Measurements from ENCODE around the gene CDKN2AIPNL. TPM values are rescaled to one million over a fixed set of nuclear protein-coding genes. Genes with fewer than 3 reads are reported as not detected.

CDKN2AIPNL gene
- polyA plus RNA-seq, 1 of the 3 experiments (the other 2 are of a cell fraction) = 23.3 TPM

DNA sequence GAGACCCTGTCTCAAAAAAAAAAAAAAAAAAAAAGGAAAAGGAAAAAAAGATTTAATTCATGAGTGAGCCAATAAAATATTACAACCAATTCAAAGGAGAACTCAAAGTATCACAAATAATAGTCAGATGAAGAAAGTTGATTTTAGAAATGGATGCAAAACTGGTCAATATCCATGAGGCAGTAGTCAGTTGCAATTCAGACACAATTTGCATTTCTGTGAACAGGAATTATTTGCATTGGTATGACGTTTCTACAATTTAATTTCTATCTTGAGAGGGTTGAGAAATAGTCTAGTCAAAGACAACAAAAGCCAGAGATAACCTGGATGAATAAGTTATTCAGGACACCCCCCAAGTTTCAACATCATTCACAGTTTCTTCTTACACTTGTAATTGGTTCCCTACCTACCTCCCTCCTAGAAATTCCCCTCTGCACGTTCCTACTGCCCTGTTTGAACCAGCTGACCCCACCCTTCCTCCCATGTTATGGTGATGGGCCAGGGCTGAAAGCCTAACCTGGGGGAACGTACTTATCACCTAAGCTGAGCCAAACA lies 28.6 kb upstream of the CDKN2AIPNL start:
- Histone ChIP-seq H3K36me3 (replicated peaks in 1 of 2; ENCODE audit: control insufficient read depth in 1 of 2, insufficient read depth in 2 of 2, low read length in 1 of 2) (no peaks in the 10 kb centered on the region), H3K27ac (ENCODE audit: low read depth in 2 of 2, low read length in 1 of 2) (no peak overlapping the region), H2AFZ (ENCODE audit: low read depth) (no peak overlapping the region), H3K27me3 (ENCODE audit: insufficient read depth) (no peaks in the 10 kb centered on the region), H3K9me2 (no peaks in the 10 kb centered on the region), H3K79me2 (ENCODE audit: insufficient read depth) (no peaks in the 10 kb centered on the region), H3K4me3 (ENCODE audit: low read depth in 2 of 2, low read length in 1 of 2) (no peak overlapping the region), H4K20me1 (ENCODE audit: insufficient read depth) (no peaks in the 10 kb centered on the region), H3K9ac (no peak overlapping the region), H3F3A (replicated peaks; ENCODE audit: insufficient read depth) (peaks cover 42% of the 10 kb centered on the region), H3K4me2 (no peak overlapping the region), H3K4me1 (ENCODE audit: control insufficient read depth in 1 of 2, insufficient read depth in 2 of 2, low read depth in 1 of 2, low read length in 1 of 2) (peaks cover 25 to 32% of the 10 kb centered on the region in 2 experiments; a peak in 3 of 4 replicates), H3K9me3 (no peaks in the 10 kb centered on the region)
- TF ChIP-seq CHD2 (IDR thresholded peaks at IDR 0.05; ENCODE audit: low read length, partially characterized antibody) (no peak), EP300 (IDR thresholded peaks at IDR 0.05; ENCODE audit: borderline replicate concordance in 1 of 2, low read depth in 1 of 2, low read length in 1 of 2) (no peak), TCF12 (IDR thresholded peaks at IDR 0.05) (no peak), POLR2AphosphoS5 (IDR thresholded peaks at IDR 0.05; ENCODE audit: low read depth, low read length) (no peak), GABPA (IDR thresholded peaks at IDR 0.05; ENCODE audit: low read depth) (no peak), FOXM1 (IDR thresholded peaks at IDR 0.05; ENCODE audit: low read depth) (no peak), GATA2 (CRISPR knock-in tag; IDR thresholded peaks at IDR 0.05) (no peak), SIN3A (IDR thresholded peaks at IDR 0.05; ENCODE audit: borderline replicate concordance, low read depth, low read length) (no peak)
- TF ChIP-seq, protein P1, sequence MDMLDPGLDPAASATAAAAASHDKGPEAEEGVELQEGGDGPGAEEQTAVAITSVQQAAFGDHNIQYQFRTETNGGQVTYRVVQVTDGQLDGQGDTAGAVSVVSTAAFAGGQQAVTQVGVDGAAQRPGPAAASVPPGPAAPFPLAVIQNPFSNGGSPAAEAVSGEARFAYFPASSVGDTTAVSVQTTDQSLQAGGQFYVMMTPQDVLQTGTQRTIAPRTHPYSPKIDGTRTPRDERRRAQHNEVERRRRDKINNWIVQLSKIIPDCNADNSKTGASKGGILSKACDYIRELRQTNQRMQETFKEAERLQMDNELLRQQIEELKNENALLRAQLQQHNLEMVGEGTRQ (IDR thresholded peaks at IDR 0.05; ENCODE audit: borderline replicate concordance, low read depth, low read length) = no peak
- TF ChIP-seq, protein P2, sequence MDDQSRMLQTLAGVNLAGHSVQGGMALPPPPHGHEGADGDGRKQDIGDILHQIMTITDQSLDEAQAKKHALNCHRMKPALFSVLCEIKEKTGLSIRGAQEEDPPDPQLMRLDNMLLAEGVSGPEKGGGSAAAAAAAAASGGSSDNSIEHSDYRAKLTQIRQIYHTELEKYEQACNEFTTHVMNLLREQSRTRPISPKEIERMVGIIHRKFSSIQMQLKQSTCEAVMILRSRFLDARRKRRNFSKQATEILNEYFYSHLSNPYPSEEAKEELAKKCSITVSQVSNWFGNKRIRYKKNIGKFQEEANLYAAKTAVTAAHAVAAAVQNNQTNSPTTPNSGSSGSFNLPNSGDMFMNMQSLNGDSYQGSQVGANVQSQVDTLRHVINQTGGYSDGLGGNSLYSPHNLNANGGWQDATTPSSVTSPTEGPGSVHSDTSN (IDR thresholded peaks at IDR 0.05) = no peak
- WGBS (ENCODE audit: low lambda C conversion rate) = 77% methylated on average over 3 of the region's 3 CpGs
- DNase-seq = no peak
- ChIA-PET POLR2A (no interaction called here), CTCF (no interaction called here)

DNA sequence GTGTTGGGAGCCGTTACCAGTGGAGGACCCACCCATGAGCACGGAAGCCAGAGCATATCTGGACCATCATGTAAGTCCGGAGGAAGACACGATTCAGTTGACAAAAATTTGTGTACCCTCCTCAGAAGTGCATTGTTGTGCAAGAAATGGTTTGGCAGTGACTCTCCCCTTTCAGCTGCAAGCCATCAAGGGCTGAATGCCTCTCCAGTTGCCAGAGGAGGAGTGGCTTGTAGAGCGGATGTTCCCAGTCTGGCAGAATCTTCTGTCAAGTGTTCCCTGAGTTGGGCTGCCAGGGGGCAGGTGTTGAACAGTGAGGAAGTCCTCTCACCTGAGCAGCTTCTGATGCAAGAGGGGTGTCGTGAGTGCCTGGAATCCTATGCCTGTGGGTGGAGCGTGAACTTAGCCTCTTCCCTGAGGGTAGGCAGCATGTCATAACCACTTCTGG lies 27.6 kb upstream of the CDKN2AIPNL start:
- Histone ChIP-seq H2AFZ (ENCODE audit: low read depth) (peak overlapping the region; percentile 83; the same call in 1 of the 2 replicates), H3K36me3 (replicated peaks in 1 of 2; ENCODE audit: control insufficient read depth in 1 of 2, insufficient read depth in 2 of 2, low read length in 1 of 2) (no peaks in the 10 kb centered on the region), H3K27ac (ENCODE audit: low read depth in 2 of 2, low read length in 1 of 2) (peak overlapping the region; percentile 67 to 96), H3K79me2 (ENCODE audit: insufficient read depth) (no peaks in the 10 kb centered on the region), H3K9me2 (no peaks in the 10 kb centered on the region), H3K27me3 (ENCODE audit: insufficient read depth) (no peaks in the 10 kb centered on the region), H3K9me3 (no peaks in the 10 kb centered on the region), H3K4me2 (peak overlapping the region; percentile 74), H3K4me3 (ENCODE audit: low read depth in 2 of 2, low read length in 1 of 2) (peak overlapping the region in 1 of 2 experiments; percentile 25; a peak in 2 of 4 replicates), H3K4me1 (ENCODE audit: control insufficient read depth in 1 of 2, insufficient read depth in 2 of 2, low read depth in 1 of 2, low read length in 1 of 2) (peaks cover 25 to 36% of the 10 kb centered on the region in 2 experiments; a peak in 3 of 4 replicates), H3K9ac (peak overlapping the region; percentile 80), H4K20me1 (ENCODE audit: insufficient read depth) (no peaks in the 10 kb centered on the region), H3F3A (replicated peaks; ENCODE audit: insufficient read depth) (peaks cover 45% of the 10 kb centered on the region)
- DNase-seq = no peak
- ChIA-PET POLR2A (no interaction called here), CTCF (no interaction called here)
- WGBS (ENCODE audit: low lambda C conversion rate) = 23% methylated on average over 7 of the region's 7 CpGs
- peak; percentile 77 for TF ChIP-seq TEAD4 (IDR thresholded peaks at IDR 0.05; ENCODE audit: borderline replicate concordance, insufficient read depth)
- TF ChIP-seq, protein P3, sequence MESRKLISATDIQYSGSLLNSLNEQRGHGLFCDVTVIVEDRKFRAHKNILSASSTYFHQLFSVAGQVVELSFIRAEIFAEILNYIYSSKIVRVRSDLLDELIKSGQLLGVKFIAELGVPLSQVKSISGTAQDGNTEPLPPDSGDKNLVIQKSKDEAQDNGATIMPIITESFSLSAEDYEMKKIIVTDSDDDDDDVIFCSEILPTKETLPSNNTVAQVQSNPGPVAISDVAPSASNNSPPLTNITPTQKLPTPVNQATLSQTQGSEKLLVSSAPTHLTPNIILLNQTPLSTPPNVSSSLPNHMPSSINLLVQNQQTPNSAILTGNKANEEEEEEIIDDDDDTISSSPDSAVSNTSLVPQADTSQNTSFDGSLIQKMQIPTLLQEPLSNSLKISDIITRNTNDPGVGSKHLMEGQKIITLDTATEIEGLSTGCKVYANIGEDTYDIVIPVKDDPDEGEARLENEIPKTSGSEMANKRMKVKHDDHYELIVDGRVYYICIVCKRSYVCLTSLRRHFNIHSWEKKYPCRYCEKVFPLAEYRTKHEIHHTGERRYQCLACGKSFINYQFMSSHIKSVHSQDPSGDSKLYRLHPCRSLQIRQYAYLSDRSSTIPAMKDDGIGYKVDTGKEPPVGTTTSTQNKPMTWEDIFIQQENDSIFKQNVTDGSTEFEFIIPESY (IDR thresholded peaks at IDR 0.05; ENCODE audit: borderline replicate concordance, low read depth) = 0 out of 2 replicates have a peak, but pooled peaks have one; percentile 27
- TF ChIP-seq ELF1 (IDR thresholded peaks at IDR 0.05) = no peak
- TF ChIP-seq CTCF (IDR thresholded peaks at IDR 0.05) = no peak
- TF ChIP-seq FOXJ3 (CRISPR knock-in tag; IDR thresholded peaks at IDR 0.05) = no peak
- TF ChIP-seq FOSL2 (IDR thresholded peaks at IDR 0.05; ENCODE audit: borderline replicate concordance, low read depth) = peak; percentile 81; the same call in 1 of the 2 replicates
- no peak for TF ChIP-seq NRF1 (IDR thresholded peaks at IDR 0.05; ENCODE audit: low read depth, low read length)
- TF ChIP-seq TCF12 (IDR thresholded peaks at IDR 0.05) = peak; percentile 95
- no peak for TF ChIP-seq RXRA (IDR thresholded peaks at IDR 0.05; ENCODE audit: borderline replicate concordance, low read depth)
- TF ChIP-seq MAX (IDR thresholded peaks at IDR 0.05; ENCODE audit: low read depth) = peak; percentile 43; the same call in 1 of the 2 replicates
- no peak for TF ChIP-seq RFX5 (IDR thresholded peaks at IDR 0.05; ENCODE audit: low read length)
- peak in 1 of 2 experiments; percentile 88; a peak in 2 of 4 replicates for TF ChIP-seq EP300 (IDR thresholded peaks at IDR 0.05; ENCODE audit: borderline replicate concordance in 1 of 2, low read depth in 1 of 2, low read length in 1 of 2)
- TF ChIP-seq MXI1 (IDR thresholded peaks at IDR 0.05; ENCODE audit: low read depth, low read length) = no peak
- TF ChIP-seq SMC3 (IDR thresholded peaks at IDR 0.05; ENCODE audit: low read depth, low read length) = no peak

Measured in SK-N-SH (cell line).